ENCODE data around the gene ANKRD53.

Gene ANKRD53

GRCh38 chr2:70965506-70965905, 12.9 kb upstream of the ANKRD53 start:
- Mint-ChIP-seq H3K36me3 (no peaks in the 10 kb centered on the region), H3K27ac (no peak overlapping the region), H3K27me3 (peaks cover 64% of the 10 kb centered on the region), H3K4me1 (peaks cover 6% of the 10 kb centered on the region), H3K9me3 (no peaks in the 10 kb centered on the region), H3K4me3 (peak overlapping the region; percentile 82)
- CTCF ChIA-PET, result interaction anchor here (0.5 to 6.1 kb wide), 18 partner anchors 8 to 105 kb away, joined by 3 to 43 read pairs (median 6); partner anchors contain the start of gene ANKRD53
- DNase-seq, result no peak

DNA sequence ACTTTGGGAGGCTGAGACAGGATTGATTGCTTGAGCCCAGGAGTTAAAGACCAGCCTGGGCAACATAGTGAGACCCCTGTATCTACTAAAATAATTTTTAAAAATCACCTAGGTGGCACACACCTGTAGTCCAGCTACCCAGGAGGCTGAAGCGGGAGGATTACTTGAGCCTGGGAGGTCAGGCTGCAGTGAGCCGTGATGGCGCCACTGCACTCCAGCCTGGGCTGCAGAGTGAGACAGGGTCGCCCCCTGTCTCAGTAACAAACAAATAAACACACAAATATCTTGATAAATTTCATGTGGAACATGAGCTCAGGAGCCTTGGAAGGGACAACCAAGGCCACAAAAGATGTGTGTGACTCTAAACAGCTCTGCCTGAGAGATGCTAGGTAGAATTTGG, 11.7 kb upstream of the ANKRD53 start:
- H3K27me3 Mint-ChIP-seq, result peaks cover 58% of the 10 kb centered on the region
- DNase-seq, result no peak
- no peak overlapping the region for H3K4me3 Mint-ChIP-seq
- no peaks in the 10 kb centered on the region for H3K9me3 Mint-ChIP-seq
- H3K4me1 Mint-ChIP-seq, result peaks cover 6% of the 10 kb centered on the region
- CTCF ChIA-PET, result interaction anchor here (0.8 to 6.1 kb wide), 9 partner anchors 8 to 198 kb away, joined by 3 to 43 read pairs (median 6); partner anchors contain the start of genes ADD2 and ANKRD53
- H3K27ac Mint-ChIP-seq, result no peak overlapping the region
- no peaks in the 10 kb centered on the region for H3K36me3 Mint-ChIP-seq

- Mint-ChIP-seq H3K36me3 (no peaks in the 10 kb centered on the region), H3K4me3 (no peak overlapping the region), H3K27ac (no peak overlapping the region), H3K27me3 (peaks cover 55% of the 10 kb centered on the region), H3K4me1 (peaks cover 6% of the 10 kb centered on the region), H3K9me3 (no peaks in the 10 kb centered on the region)
- CTCF ChIA-PET, result interaction anchor here (1.0 to 5.7 kb wide), 4 partner anchors 11 to 198 kb away, joined by 4 to 32 read pairs (median 6); partner anchors contain the start of genes ADD2 and ANKRD53
- DNase-seq, result no peak
These were observed 11.2 kb upstream of the ANKRD53 start for GRCh38 chr2:70967189-70967588.

DNA sequence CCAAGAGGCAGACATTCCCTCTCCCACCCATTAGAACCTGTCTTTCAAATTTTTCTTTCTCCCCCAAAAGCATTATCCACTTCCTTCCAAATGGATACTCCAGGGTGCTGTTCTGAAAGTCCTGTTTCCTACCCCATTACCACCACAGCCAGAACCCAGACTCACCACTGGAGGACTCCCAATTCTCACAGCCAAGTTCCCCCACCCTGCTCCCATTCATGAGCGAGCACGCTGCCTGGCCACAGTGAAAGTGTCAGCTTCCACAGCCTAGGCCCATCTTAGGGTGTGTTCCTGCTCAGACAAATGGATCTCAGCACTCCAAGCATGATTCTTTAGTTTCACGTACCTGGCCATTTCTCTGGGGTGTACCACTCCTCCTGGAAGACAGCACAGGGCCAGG, 3.8 kb upstream of the ANKRD53 start:
- Mint-ChIP-seq H3K4me3 (no peak overlapping the region), H3K4me1 (peaks cover 18% of the 10 kb centered on the region), H3K27me3 (peaks cover 17% of the 10 kb centered on the region), H3K27ac (no peak overlapping the region), H3K36me3 (no peaks in the 10 kb centered on the region), H3K9me3 (no peaks in the 10 kb centered on the region)
- CTCF ChIA-PET, result interaction anchor here (1.1 to 2.7 kb wide), 4 partner anchors 9 to 13 kb away, joined by 3 to 6 read pairs (median 4); no protein-coding TSS in a partner anchor
- DNase-seq, result no peak

DNA sequence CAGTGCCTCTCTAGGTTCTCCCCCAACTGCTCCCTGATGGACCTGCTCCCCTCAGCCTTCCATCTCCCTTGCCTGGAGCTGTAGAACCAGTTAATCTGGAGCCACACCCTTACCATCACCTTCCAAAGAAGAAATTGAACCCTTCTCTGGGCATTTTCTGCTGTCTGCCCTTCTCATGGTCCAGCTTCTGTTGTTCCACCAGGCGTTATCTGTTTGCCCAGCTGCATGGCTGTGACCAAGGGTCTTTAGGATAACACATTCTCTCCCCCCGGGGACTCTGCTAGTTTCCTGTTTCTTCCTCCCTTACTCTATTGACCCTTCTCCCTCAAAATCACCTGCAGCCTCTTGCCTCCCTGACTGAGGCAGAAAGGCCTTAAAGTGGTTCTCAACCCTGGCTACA, 3.2 kb upstream of the ANKRD53 start:
- no peak for DNase-seq
- H3K9me3 Mint-ChIP-seq, result no peaks in the 10 kb centered on the region
- H3K36me3 Mint-ChIP-seq, result no peaks in the 10 kb centered on the region
- peak overlapping the region; percentile 20 for H3K27ac Mint-ChIP-seq
- no peak overlapping the region for H3K4me3 Mint-ChIP-seq
- H3K27me3 Mint-ChIP-seq, result peaks cover 17% of the 10 kb centered on the region
- CTCF ChIA-PET, result interaction anchor here (1.1 to 2.2 kb wide), 3 partner anchors 9 to 11 kb away, joined by 3 to 6 read pairs (median 3); no protein-coding TSS in a partner anchor
- peaks cover 18% of the 10 kb centered on the region for H3K4me1 Mint-ChIP-seq

GRCh38 chr2:70977605-70978205, 725 bp upstream of the ANKRD53 start:
- peak overlapping the region; percentile 61 for H3K4me3 Mint-ChIP-seq
- H3K9me3 Mint-ChIP-seq, result no peaks in the 10 kb centered on the region

DNA sequence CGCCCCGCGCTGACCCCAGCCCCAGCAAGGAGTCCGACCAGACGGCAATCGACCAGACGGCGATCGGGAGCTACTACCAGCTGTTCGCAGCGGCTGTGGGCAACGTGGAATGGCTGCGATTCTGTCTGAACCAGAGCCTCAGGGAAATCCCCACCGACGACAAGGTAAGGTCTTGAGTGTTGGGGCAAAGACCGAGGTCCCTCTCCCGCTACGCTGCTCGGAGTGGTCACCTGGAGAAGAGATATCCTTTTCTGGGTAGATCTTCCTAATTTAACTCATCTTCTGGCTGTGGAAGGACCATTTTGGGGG, 704 bp downstream of the ANKRD53 start:
- Mint-ChIP-seq H3K4me1 (peaks cover 18% of the 10 kb centered on the region), H3K4me3 (no peak overlapping the region), H3K27me3 (peaks cover 13% of the 10 kb centered on the region), H3K9me3 (no peaks in the 10 kb centered on the region), H3K27ac (no peak overlapping the region), H3K36me3 (no peaks in the 10 kb centered on the region)
- no peak for DNase-seq
- CTCF ChIA-PET, result interaction anchor here (1.5 kb wide), 1 partner anchor 15 kb away, joined by 13 read pairs; no protein-coding TSS in a partner anchor

More at GRCh38 chr2:70977605-70978205, 725 bp upstream of the ANKRD53 start:
- Mint-ChIP-seq H3K27ac (peak overlapping the region; percentile 88), H3K36me3 (no peaks in the 10 kb centered on the region), H3K27me3 (peaks cover 13% of the 10 kb centered on the region), H3K4me1 (peaks cover 18% of the 10 kb centered on the region)
- DNase-seq, result peak; percentile 49
- CTCF ChIA-PET, result interaction anchor here (0.8 to 1.6 kb wide), 6 partner anchors 11 to 90 kb away, joined by 3 to 13 read pairs (median 5); no protein-coding TSS in a partner anchor

DNA sequence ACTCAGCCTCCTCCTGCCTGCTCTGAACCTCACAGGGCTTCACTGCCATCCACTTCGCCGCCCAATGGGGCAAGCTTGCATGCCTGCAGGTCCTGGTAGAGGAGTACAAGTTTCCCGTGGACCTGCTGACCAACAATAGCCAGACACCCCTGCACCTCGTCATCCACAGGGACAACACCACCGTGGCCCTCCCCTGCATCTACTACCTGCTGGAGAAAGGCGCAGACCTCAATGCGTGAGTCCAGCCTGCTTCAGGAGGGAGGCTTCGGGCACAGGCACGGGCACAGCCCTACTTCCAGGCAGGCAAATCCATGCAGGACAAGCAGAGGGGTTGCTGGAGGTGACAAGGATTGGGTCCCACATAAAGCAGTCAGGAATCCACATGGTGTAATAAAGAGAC, 1.2 kb downstream of the ANKRD53 start:
- H3K27me3 Mint-ChIP-seq, result peaks cover 9% of the 10 kb centered on the region
- H3K4me3 Mint-ChIP-seq, result no peak overlapping the region
- no peak overlapping the region for H3K27ac Mint-ChIP-seq
- no peaks in the 10 kb centered on the region for H3K9me3 Mint-ChIP-seq
- H3K4me1 Mint-ChIP-seq, result peaks cover 23% of the 10 kb centered on the region
- CTCF ChIA-PET, result interaction anchor here (1.1 kb wide), 1 partner anchor 15 kb away, joined by 6 read pairs; no protein-coding TSS in a partner anchor
- DNase-seq, result no peak
- no peaks in the 10 kb centered on the region for H3K36me3 Mint-ChIP-seq

DNA sequence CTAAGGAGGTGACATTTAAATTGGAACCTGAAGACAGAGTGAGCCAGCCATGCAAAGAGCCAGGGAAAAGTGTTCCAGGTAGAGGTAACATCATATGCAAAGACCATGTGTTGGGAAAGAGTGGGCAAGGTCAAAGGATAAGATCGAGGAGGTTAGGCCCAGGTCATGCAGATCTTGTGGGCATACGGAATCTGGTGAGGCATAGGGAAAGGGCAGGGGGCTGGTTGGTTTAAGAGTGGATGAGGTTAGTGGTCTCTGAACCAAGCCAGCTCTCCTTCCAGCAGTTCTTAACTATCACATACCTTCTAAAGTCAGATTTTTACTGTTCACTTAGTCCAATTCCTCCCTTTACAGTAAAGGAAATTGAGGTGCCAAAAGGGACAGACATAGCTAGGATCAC, 3.0 kb downstream of the ANKRD53 start:
- no peak for DNase-seq
- CTCF ChIA-PET, result interaction anchor here (0.6 to 1.2 kb wide), 2 partner anchors 21 to 33 kb away, joined by 3 read pairs; no protein-coding TSS in a partner anchor
- Mint-ChIP-seq H3K27me3 (no peaks in the 10 kb centered on the region), H3K4me1 (peaks cover 35% of the 10 kb centered on the region), H3K27ac (no peak overlapping the region), H3K9me3 (no peaks in the 10 kb centered on the region), H3K36me3 (peaks cover 7% of the 10 kb centered on the region), H3K4me3 (no peak overlapping the region)

GRCh38 chr2:70981866-70982810, 3.7 kb downstream of the ANKRD53 start:
- H3K4me1 Mint-ChIP-seq, result peaks cover 28% of the 10 kb centered on the region
- H3K36me3 Mint-ChIP-seq, result peaks cover 13% of the 10 kb centered on the region
- no peaks in the 10 kb centered on the region for H3K9me3 Mint-ChIP-seq
- no peak for DNase-seq
- no peaks in the 10 kb centered on the region for H3K27me3 Mint-ChIP-seq
- no peak overlapping the region for H3K27ac Mint-ChIP-seq
- no peak overlapping the region for H3K4me3 Mint-ChIP-seq
- CTCF ChIA-PET, result interaction anchor here (1.2 to 4.5 kb wide), 4 partner anchors 11 to 20 kb away, joined by 3 to 52 read pairs (median 18); no protein-coding TSS in a partner anchor

GRCh38 chr2:70982971-70983370, 4.5 kb downstream of the ANKRD53 start:
- Mint-ChIP-seq H3K4me1 (peaks cover 20% of the 10 kb centered on the region), H3K4me3 (no peak overlapping the region), H3K36me3 (peaks cover 19% of the 10 kb centered on the region), H3K9me3 (no peaks in the 10 kb centered on the region), H3K27ac (no peak overlapping the region), H3K27me3 (no peaks in the 10 kb centered on the region)
- CTCF ChIA-PET, result interaction anchor here (3.0 to 4.5 kb wide), 4 partner anchors 10 to 19 kb away, joined by 12 to 52 read pairs (median 33); no protein-coding TSS in a partner anchor
- no peak for DNase-seq

DNA sequence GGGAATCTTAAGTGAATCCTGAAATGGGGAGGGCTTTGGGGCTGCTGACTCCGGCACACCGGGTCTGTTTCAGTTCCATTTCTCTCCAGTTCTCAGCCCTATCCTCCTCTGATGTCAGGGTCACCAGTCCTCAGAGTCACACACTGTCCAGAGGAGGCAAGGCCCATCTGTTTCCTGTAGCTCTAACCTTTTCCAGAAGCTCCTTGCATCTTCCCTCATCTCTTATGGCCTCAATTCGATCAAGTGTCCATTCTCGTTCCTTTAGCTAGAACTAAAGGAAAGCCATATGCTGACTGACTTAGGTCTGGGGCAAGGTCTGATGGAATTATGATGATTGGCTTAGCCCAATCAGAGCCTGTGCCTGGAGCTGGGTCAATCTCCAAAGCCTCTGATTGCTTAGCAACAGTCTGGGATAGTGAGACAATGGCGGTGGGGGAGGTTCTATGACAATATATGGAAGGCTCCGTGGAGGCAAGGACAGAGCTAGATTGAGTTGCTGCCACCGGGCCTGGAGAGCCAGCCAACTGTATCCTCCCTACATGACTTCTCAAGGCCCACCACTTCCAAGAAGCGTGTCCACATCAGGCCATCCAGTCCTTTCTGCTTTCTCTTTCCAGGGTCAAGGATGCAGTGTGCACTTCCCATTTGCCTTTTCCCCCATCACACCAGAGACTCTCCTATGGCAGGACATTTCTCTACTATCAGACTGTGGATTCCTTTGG, 5.2 kb downstream of the ANKRD53 start:
- CTCF ChIA-PET, result interaction anchor here (1.2 to 4.5 kb wide), 8 partner anchors 9 to 118 kb away, joined by 3 to 52 read pairs (median 9); no protein-coding TSS in a partner anchor

GRCh38 chr2:70984228-70984575, 5.8 kb downstream of the ANKRD53 start:
- Mint-ChIP-seq H3K27me3 (no peaks in the 10 kb centered on the region), H3K27ac (no peak overlapping the region), H3K9me3 (no peaks in the 10 kb centered on the region), H3K4me1 (peaks cover 17% of the 10 kb centered on the region), H3K4me3 (no peak overlapping the region), H3K36me3 (peaks cover 28% of the 10 kb centered on the region)
- DNase-seq, result no peak
- CTCF ChIA-PET, result interaction anchor here (0.7 to 4.5 kb wide), 12 partner anchors 9 to 117 kb away, joined by 3 to 52 read pairs (median 5); no protein-coding TSS in a partner anchor

More for the DNA sequence above, 5.2 kb downstream of the ANKRD53 start:
- H3K9me3 Mint-ChIP-seq, result no peaks in the 10 kb centered on the region
- no peak for DNase-seq
- H3K4me1 Mint-ChIP-seq, result peaks cover 17% of the 10 kb centered on the region
- no peak overlapping the region for H3K27ac Mint-ChIP-seq
- no peaks in the 10 kb centered on the region for H3K27me3 Mint-ChIP-seq
- peaks cover 22% of the 10 kb centered on the region for H3K36me3 Mint-ChIP-seq
- H3K4me3 Mint-ChIP-seq, result no peak overlapping the region
